GM12864 (cell line): Measurements from ENCODE around the gene OR7G2.

Source experiments
- DNase-seq: peaks from one replicate; pipeline ENCODE4 v3.0.0-alpha.2; 2011; ENCODE audit warnings: low read depth
- H3K4me3 ChIP-seq: 2 replicates; pipeline ENCODE4 v1.5.1; 2011; ENCODE audit warnings: mild to moderate bottlenecking, low read depth, low read length, control low read depth
- TF ChIP-seq, protein P1 (sequence below): IDR thresholded peaks from 2 replicates; pipeline ENCODE4 v1.5.1; 2011; ENCODE audit warnings: low read depth, mild to moderate bottlenecking, moderate library complexity, low read length, control low read depth, inconsistent platforms; ENCODE audit errors: missing control alignments

The OR7G2 gene

DNA sequence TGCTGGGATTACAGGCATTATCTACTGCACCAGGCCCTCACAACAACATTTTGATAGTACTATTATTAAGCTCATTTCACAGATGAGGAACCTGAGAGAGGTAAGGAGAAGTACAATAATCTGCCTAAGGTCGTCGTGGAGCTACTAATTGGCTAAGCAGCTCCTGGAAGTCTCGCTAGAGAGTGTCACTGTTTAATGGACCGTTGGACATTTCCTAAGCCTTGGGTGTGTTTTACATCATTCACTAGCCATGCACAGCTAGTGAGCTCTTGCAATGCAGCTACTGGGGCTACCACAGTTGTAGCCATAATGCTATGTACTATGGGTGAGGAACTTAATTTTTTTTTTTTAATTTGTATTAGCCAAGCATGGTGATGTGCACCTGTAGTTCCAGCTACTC lies 54.4 kb downstream of the OR7G2 start:
- DNase-seq: no peak
- no peak overlapping the region for H3K4me3 ChIP-seq
- TF ChIP-seq, protein P1, sequence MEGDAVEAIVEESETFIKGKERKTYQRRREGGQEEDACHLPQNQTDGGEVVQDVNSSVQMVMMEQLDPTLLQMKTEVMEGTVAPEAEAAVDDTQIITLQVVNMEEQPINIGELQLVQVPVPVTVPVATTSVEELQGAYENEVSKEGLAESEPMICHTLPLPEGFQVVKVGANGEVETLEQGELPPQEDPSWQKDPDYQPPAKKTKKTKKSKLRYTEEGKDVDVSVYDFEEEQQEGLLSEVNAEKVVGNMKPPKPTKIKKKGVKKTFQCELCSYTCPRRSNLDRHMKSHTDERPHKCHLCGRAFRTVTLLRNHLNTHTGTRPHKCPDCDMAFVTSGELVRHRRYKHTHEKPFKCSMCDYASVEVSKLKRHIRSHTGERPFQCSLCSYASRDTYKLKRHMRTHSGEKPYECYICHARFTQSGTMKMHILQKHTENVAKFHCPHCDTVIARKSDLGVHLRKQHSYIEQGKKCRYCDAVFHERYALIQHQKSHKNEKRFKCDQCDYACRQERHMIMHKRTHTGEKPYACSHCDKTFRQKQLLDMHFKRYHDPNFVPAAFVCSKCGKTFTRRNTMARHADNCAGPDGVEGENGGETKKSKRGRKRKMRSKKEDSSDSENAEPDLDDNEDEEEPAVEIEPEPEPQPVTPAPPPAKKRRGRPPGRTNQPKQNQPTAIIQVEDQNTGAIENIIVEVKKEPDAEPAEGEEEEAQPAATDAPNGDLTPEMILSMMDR: no peak
